Cardiac fibroblast (primary cell): ENCODE measurements around the gene SHB.

Experiments used
- DNase-seq, 2 donors: peaks; one replicate each; pipeline versions ENCODE4 v3.0.0 to v3.0.0-alpha.2; 2010; ENCODE audit warnings: low read depth in 2 of 2
- H3K4me3 ChIP-seq, 2 donors: replicated peaks in 1 of 2; 1 replicate in 1 of 2; 2 replicates in 1 of 2; pipeline ENCODE4 v1.5.1; 2011; ENCODE audit warnings: low read depth in 2 of 2, low read length in 2 of 2, mild to moderate bottlenecking in 2 of 2, moderate library complexity in 1 of 2
- CTCF ChIP-seq: IDR thresholded peaks from one replicate; pipeline ENCODE4 v1.5.1; 2011; ENCODE audit warnings: low read depth, mild to moderate bottlenecking, low read length, inconsistent platforms

The SHB gene

DNA sequence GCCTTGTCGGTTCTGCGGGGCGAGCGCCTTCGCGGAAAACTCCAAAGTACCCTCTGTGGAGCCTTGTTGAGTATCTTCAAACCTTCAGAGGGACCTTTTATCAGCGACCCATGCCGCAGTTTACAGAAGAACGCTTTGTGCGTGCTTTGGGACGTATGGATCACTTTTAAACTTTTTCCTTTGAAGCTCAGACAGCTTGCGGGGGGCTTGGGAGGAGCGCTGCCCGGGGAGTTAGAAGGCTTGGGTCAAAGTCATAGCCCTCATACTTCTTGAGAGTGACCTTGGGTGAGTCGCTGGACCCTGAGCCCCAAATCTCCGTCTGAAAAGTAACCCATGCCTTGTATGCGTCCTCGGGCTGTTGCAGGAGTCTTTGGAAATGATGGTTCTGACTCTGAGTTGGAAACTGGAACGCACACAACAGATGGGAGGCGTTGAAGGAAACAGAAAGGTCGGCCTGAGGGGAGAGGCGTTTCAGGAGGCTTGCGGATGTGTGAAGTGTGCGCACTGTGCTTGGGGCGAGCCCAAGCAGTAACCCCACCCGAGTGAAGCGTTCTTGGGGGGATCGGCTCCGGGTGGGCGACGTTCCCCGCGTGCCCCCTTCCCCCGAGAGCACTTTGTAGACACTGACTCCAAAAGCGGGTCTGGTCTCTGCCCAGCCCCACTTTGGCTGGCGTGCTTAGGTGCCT, 164.4 kb downstream of the SHB start:
- peak; percentile 58 to 60 for DNase-seq
- H3K4me3 ChIP-seq: peak overlapping the region; percentile 68 to 72
- TF ChIP-seq CTCF: no peak

DNA sequence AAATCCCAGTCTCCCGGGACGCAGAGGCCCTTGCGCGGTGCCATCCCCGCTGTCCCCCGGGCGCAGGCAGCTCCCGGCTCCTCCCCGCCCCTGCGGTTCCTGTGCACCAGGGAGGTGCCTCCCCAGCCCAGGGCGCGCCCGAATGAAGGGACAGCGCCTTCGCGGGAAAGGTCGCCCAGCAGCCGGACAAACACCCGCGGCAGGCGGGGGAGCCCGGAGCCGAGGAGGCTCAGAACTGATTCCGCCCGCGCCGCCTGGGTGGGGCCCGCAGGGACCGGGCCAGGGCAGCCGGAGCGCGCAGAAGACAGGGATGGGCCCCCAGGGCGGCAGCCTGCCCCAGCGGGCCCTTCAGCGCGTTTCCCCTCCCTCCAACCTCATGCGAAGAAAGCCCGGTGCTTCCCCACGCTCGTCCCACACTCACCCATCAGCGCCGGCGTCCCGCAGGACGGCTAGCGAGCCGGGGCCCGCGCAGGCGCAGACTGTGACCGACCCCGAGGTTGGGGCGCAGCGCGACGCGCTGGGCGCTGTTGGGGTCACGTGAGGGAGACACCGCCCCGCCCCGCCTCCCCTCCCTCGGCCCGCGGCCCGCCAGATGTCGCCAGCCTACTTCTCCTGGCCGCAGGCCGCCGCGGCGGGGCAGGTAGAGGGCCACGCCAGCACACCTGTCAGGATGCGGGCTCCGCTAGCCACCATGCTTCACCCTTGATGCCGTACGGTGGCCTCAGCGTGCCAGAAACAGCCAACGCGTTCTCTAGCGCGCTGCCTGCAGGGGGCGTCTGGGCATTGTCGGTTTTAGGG, 165.2 kb downstream of the SHB start, which contains the start of gene SLC25A51:
Gene SLC25A51 (minus strand): TSS at position 481 of the 798 bp plus-strand sequence. CDS start 15,577 bp downstream, outside the sequence.
- H3K4me3 ChIP-seq: peak within 1 kb of the TSS; percentile 68 to 72
- TF ChIP-seq CTCF: peak; percentile 92
- DNase-seq: peak; percentile 94

DNA sequence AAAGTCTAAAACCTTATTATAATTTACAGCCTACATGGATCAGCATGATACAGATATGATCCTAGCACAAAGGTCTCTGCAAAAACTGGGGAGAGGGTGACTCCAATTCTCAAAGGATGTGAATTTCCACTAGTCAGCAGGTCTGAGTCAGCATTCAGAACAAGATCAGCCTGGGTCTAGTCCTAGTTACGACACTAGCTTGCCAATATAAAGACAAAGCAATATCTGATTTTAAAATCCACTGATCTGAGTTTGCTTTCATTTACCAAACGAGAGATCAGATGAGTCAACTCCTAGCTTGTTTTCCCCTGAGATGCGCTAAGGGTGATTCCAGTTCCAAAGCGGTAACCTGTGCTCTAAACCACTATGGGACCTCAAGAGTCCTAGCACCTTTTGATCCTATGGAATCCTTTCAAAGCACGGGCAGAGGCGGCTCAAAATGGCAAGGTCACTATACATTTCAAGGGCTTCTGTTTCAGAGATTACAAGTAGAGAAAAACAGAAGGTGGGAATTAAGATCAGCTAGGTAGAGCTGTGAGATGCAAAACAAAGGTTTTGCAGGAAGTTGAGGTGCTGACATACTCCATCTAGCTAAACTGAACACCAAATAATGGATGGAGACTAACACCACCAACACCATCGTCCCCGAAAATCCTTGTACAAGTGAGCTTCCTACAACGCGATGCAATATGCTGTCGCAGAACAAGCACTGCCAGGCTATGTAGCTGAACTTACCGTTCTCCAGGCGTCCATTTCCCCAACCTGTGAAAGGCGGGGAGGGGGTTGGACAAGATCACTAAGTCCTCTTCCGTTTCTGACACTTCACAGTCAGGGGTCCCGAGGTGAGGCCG, 166.0 kb downstream of the SHB start:
- peak overlapping the region; percentile 68 to 72 for H3K4me3 ChIP-seq
- peak; percentile 41 to 71 for DNase-seq

GRCh38 chr9:37902131-37902530, 166.9 kb downstream of the SHB start:
- H3K4me3 ChIP-seq: peak overlapping the region in 1 of 2 donors; percentile 68
- no peak for TF ChIP-seq CTCF
- no peak for DNase-seq

More for the DNA sequence above, 166.0 kb downstream of the SHB start:
- TF ChIP-seq CTCF: no peak

DNA sequence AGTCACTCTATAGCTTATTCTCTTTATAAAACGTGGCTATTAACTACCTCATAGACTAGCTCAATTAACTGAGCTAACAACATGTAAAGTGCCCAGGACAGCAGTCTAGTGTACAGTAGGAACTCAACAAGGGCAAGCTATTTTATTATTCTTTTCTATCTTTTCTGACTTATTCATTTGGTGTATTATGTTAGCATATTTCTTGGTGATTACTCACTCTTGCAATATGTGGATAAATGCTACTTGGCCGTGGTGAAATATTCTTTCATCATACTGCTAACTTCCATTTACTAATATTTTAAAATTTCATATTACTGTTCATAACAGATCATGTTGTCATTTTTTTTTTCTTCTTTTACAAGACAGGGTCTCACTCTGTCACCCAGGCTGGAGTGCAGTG, 170.0 kb downstream of the SHB start:
- TF ChIP-seq CTCF: no peak
- H3K4me3 ChIP-seq: no peak overlapping the region
- peak in 1 of 2 donors; percentile 68 for DNase-seq

- DNase-seq: no peak
- H3K4me3 ChIP-seq: no peak overlapping the region
- no peak for TF ChIP-seq CTCF
These were observed 171.4 kb downstream of the SHB start for GRCh38 chr9:37897665-37898064.
